Stimulated activated CD8-positive, alpha-beta memory T cell treated with anti-CD3 and anti-CD28 coated beads, Interleukin-12 subunit alpha, Interleukin-12 subunit beta, amount 100 ng/mL, for 24 hours (primary cell): ENCODE results near the gene MAGOHB.
"Not testable (repeated sequence)": the region's sequence is repeated elsewhere in the genome, so short reads cannot be mapped to it uniquely, and the experiment has no call there.

Source experiments
- DNase-seq: peaks from one replicate; pipeline ENCODE4 v3.0.0-alpha.2; 2020; ENCODE audit errors: extremely low read depth

Gene MAGOHB

GRCh38 chr12:10613349-10614055 is at the start of gene MAGOHB:
TSS of gene MAGOHB (minus strand) at chr12:10613609. CDS start at chr12:10613532, 77 bp downstream.
- DNase-seq: peak; percentile 92

GRCh38 chr12:10661338-10661737 is 47.9 kb upstream of the MAGOHB start:
- no peak for DNase-seq

GRCh38 chr12:10654003-10654402 is 40.6 kb upstream of the MAGOHB start:
- DNase-seq: no peak

- DNase-seq: no peak
Observed at GRCh38 chr12:10652192-10652591, 38.8 kb upstream of the MAGOHB start.

GRCh38 chr12:10646576-10646975 is 33.2 kb upstream of the MAGOHB start:
- DNase-seq: not testable (repeated sequence)

GRCh38 chr12:10645910-10646309 is 32.5 kb upstream of the MAGOHB start:
- no peak for DNase-seq

GRCh38 chr12:10641735-10642500 is 28.5 kb upstream of the MAGOHB start:
- no peak for DNase-seq

GRCh38 chr12:10638728-10639127 is 25.3 kb upstream of the MAGOHB start:
- DNase-seq: no peak

- DNase-seq: no peak
Observed at GRCh38 chr12:10636611-10637010, 23.2 kb upstream of the MAGOHB start.

- no peak for DNase-seq
Observed at GRCh38 chr12:10636124-10636523, 22.7 kb upstream of the MAGOHB start.

- DNase-seq: no peak
Observed at GRCh38 chr12:10635306-10635705, 21.9 kb upstream of the MAGOHB start.

GRCh38 chr12:10634427-10634826 is 21.0 kb upstream of the MAGOHB start:
- DNase-seq: no peak

GRCh38 chr12:10633541-10633940 is 20.1 kb upstream of the MAGOHB start:
- no peak for DNase-seq

GRCh38 chr12:10632226-10632625 is 18.8 kb upstream of the MAGOHB start:
- no peak for DNase-seq

- no peak for DNase-seq
Observed at GRCh38 chr12:10624605-10625004, 11.2 kb upstream of the MAGOHB start.

GRCh38 chr12:10623131-10623530 is 9.7 kb upstream of the MAGOHB start:
- no peak for DNase-seq

- no peak for DNase-seq
Observed at GRCh38 chr12:10621278-10621677, 7.9 kb upstream of the MAGOHB start.

- DNase-seq: no peak
Observed at GRCh38 chr12:10620078-10620779, 6.8 kb upstream of the MAGOHB start.

GRCh38 chr12:10618338-10618987 is 5.1 kb upstream of the MAGOHB start:
- no peak for DNase-seq

- no peak for DNase-seq
Observed at GRCh38 chr12:10617863-10618262, 4.5 kb upstream of the MAGOHB start.

GRCh38 chr12:10615532-10615931 is 2.1 kb upstream of the MAGOHB start:
- no peak for DNase-seq

GRCh38 chr12:10614056-10614370 is 604 bp upstream of the MAGOHB start:
- DNase-seq: no peak
